HG02981 (cell line): ENCODE results near the gene MISP3.

ENCODE experiments used
- ATAC-seq: cut with Tn5 transposase; IDR thresholded peaks from one replicate; pipeline ENCODE4 v1.9.1; 2021; ENCODE audit warnings: mild to moderate bottlenecking, moderate library complexity; ENCODE audit not compliant: unreplicated experiment

MISP3 gene

GRCh38 chr19:14101003-14101545 lies 28.5 kb downstream of the MISP3 start:
- ATAC-seq = no peak

- no peak for ATAC-seq
Measured at GRCh38 chr19:14102102-14102696, 29.6 kb downstream of the MISP3 start.

- no peak for ATAC-seq
Measured at GRCh38 chr19:14102756-14103155, 30.2 kb downstream of the MISP3 start.

- no peak for ATAC-seq
Measured at GRCh38 chr19:14103310-14103709, 30.7 kb downstream of the MISP3 start.

GRCh38 chr19:14105680-14106079 lies 33.1 kb downstream of the MISP3 start:
- no peak for ATAC-seq

GRCh38 chr19:14106840-14107239 lies 34.3 kb downstream of the MISP3 start:
- ATAC-seq = no peak

- no peak for ATAC-seq
Measured at GRCh38 chr19:14107581-14108461, 35.2 kb downstream of the MISP3 start.

GRCh38 chr19:14110650-14111049 lies 38.1 kb downstream of the MISP3 start:
- no peak for ATAC-seq

- ATAC-seq = no peak
Measured at GRCh38 chr19:14111486-14111885, 38.9 kb downstream of the MISP3 start.

GRCh38 chr19:14112051-14112808 lies 39.6 kb downstream of the MISP3 start:
- no peak for ATAC-seq

- no peak for ATAC-seq
Measured at GRCh38 chr19:14112809-14113385, 40.3 kb downstream of the MISP3 start.

GRCh38 chr19:14113762-14114414 lies 41.3 kb downstream of the MISP3 start:
- no peak for ATAC-seq

- no peak for ATAC-seq
Measured at GRCh38 chr19:14114439-14114838, 41.9 kb downstream of the MISP3 start.

GRCh38 chr19:14114854-14115253 lies 42.3 kb downstream of the MISP3 start:
- no peak for ATAC-seq

- no peak for ATAC-seq
Measured at GRCh38 chr19:14115756-14116155, 43.2 kb downstream of the MISP3 start.

GRCh38 chr19:14116525-14116917 lies 43.9 kb downstream of the MISP3 start:
- no peak for ATAC-seq

GRCh38 chr19:14116918-14117578 lies 44.5 kb downstream of the MISP3 start:
- ATAC-seq = no peak

- peak; percentile 93 for ATAC-seq
Measured at GRCh38 chr19:14117668-14118164, 45.1 kb downstream of the MISP3 start, which contains the start of gene PRKACA. Gene PRKACA, minus strand, starts transcription at chr19:14117762. Its CDS starts 215 bp downstream, at chr19:14117547.

GRCh38 chr19:14118165-14119051 lies 45.8 kb downstream of the MISP3 start:
- no peak for ATAC-seq
